ENCODE measurements around the gene AGBL5. TPM values are rescaled to one million over a fixed set of nuclear protein-coding genes. Genes with fewer than 3 reads are reported as not detected.
A peak's percentile ranks its signal among the peaks of the same experiment; 100 is the strongest.
"Not testable (repeated sequence)": the region's sequence is repeated elsewhere in the genome, so short reads cannot be mapped to it uniquely, and the experiment has no call there.

The AGBL5 gene
- polyA plus RNA-seq, 3 donors from 2014 or later = 7.7 to 10.2 (median 8.9) TPM

DNA sequence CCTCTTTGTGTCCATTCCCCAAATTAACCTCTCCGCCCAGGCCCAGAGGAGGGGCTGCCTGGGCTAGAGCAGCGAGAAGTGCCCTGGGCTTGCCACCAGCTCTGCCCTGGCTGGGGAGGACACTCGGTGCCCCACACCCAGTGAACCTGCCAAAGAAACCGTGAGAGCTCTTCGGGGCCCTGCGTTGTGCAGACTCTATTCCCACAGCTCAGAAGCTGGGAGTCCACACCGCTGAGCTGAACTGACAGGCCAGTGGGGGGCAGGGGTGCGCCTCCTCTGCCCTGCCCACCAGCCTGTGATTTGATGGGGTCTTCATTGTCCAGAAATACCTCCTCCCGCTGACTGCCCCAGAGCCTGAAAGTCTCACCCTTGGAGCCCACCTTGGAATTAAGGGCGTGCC, 48.6 kb downstream of the AGBL5 start:
- peaks cover 7 to 15% of the 10 kb centered on the region in 2 donors for H3K4me1 Mint-ChIP-seq
- DNase-seq = no peak
- H3K36me3 Mint-ChIP-seq = no peaks in the 10 kb centered on the region
- H3K4me3 Mint-ChIP-seq = no peak overlapping the region
- no peak overlapping the region for H3K27ac Mint-ChIP-seq
- peaks cover 0 to 4% (median 4%) of the 10 kb centered on the region in 3 donors for H3K27me3 Mint-ChIP-seq (ENCODE audit: low read depth in 3 of 3)
- no peaks in the 10 kb centered on the region for H3K9me3 Mint-ChIP-seq

DNA sequence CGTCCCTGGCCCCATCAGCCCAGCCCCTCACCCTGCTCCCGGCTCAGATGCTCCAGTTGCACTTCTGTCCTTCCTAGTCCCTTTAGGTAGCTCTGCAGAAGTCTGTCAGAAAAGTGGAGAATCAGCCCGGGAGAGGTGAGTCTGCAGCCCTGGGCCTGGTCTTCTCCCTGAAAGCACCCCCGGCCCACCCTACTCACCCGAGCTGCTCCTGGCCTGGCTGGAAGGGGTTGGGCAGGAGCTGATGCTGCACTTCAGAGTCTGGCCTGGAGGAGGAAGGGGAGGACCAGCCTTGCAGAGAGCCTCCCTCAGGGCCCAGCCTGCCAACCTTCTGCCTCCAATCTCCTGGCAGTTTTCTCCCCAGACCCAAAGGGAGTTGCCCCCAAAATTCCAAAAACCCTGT, 50.9 kb downstream of the AGBL5 start:
- Mint-ChIP-seq H3K36me3 (no peaks in the 10 kb centered on the region), H3K27me3 (ENCODE audit: low read depth in 3 of 3) (peaks cover 0 to 6% (median 4%) of the 10 kb centered on the region in 3 donors), H3K9me3 (no peaks in the 10 kb centered on the region), H3K4me3 (no peak overlapping the region), H3K27ac (no peak overlapping the region), H3K4me1 (no peaks in the 10 kb centered on the region)
- no peak for DNase-seq

DNA sequence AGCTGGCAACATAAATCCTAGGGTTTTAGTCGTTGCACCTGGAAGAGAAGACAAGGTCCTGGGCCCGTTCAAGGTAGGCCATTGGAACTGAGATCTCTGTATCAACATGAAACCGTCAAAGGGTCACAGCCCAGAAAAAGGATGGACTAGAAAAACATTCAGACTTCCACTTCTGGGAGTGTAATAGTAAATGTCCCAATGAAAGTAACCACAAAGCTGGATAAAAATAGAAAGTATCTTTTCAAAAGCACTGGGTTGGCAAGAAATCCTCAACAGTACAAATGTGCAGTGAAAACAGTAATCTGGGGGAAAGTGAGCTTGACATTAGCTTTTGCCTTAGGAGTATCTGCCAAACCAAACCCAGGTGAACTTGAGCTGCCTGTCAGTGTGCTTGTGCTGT, 54.5 kb downstream of the AGBL5 start:
- Mint-ChIP-seq H3K27ac (no peak overlapping the region), H3K27me3 (ENCODE audit: low read depth in 3 of 3) (peaks cover 4 to 6% (median 6%) of the 10 kb centered on the region in 3 donors), H3K36me3 (no peaks in the 10 kb centered on the region), H3K9me3 (no peaks in the 10 kb centered on the region), H3K4me1 (no peaks in the 10 kb centered on the region), H3K4me3 (no peak overlapping the region)
- DNase-seq = no peak

DNA sequence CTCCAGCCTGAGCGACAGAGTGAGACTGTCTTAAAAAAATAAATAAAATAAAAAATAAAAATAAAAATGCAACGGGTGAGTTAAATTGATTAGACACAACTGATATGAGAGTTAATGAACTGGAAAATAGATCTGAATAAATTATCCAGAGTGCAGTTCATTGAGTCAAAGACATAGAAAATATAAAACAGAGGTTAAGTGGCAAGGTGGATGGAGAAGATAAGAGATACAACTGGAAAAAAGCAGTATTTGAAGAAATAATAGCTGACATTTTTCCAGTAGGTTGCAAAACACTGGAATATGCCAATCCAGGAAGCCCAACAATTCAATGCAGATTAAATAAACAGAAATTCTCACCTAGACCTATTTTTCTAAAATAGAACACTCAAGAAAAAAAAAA, 56.8 kb downstream of the AGBL5 start:
- Mint-ChIP-seq H3K27me3 (ENCODE audit: low read depth in 3 of 3) (peaks cover 2 to 9% (median 2%) of the 10 kb centered on the region in 3 donors), H3K27ac (no peak overlapping the region), H3K36me3 (no peaks in the 10 kb centered on the region), H3K4me1 (no peaks in the 10 kb centered on the region), H3K9me3 (no peaks in the 10 kb centered on the region), H3K4me3 (no peak overlapping the region)
- DNase-seq = no peak

DNA sequence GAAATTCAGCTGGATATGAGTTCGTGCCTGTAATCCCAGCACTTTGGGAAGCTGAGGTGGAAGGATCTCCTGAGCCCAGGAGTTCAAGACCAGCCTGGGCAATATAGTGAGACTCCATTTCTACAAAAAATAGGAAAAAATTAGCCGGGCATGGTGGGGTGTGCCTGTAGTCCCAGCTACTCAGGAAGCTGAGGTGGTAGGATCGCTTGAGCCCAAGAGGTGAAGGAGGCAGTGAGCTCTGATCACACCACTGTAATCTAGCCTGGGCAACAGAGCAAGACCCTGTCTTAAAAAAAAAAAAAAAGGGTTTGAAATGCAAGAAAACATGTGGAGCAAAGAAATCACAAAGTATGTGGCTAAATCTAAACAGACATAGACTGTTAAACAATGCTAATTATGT, 57.6 kb downstream of the AGBL5 start:
- no peak overlapping the region for H3K27ac Mint-ChIP-seq

DNA sequence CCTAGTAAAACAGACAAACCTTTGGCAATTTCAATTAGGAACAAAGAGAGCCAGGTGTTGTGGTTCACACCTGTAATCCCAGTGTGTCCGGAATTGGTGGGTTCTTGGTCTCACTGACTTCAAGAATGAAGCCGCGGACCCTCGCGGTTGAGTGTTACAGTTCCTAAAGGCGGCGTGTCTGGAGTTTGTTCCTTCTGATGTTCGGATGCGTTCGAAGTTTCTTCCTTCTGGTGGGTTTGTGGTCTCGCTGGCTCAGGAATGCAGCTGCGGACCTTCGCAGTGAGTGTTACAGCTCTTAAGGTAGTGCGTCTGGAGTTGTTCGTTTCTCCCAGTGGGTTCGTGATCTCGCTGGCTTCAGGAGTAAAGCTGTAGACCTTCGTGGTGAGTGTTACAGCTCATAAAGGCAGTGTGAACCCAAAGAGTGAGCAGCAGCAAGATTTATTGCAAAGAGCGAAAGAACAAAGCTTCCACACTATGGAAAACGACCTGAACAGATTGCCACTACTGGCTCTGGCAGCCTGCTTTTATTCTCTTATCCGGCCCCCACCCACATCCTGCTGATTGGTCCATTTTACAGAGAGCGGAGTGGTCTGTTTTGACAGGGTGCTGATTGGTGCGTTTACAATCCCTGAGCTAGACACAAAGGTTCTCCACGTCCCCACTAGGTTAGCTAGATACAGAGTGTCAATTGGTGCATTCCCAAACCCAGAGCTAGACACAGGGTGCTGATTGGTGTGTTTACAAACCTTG, 59.3 kb downstream of the AGBL5 start:
- not testable (repeated sequence) for H3K4me1 Mint-ChIP-seq; H3K9me3 Mint-ChIP-seq; DNase-seq; H3K4me3 Mint-ChIP-seq; H3K27me3 Mint-ChIP-seq (ENCODE audit: low read depth in 3 of 3); H3K27ac Mint-ChIP-seq; H3K36me3 Mint-ChIP-seq

More for the DNA sequence above, 57.6 kb downstream of the AGBL5 start:
- DNase-seq = no peak
- H3K27me3 Mint-ChIP-seq (ENCODE audit: low read depth in 3 of 3) = peaks cover 0 to 9% (median 2%) of the 10 kb centered on the region in 3 donors
- H3K4me1 Mint-ChIP-seq = no peaks in the 10 kb centered on the region
- no peaks in the 10 kb centered on the region for H3K9me3 Mint-ChIP-seq
- no peak overlapping the region for H3K4me3 Mint-ChIP-seq
- H3K36me3 Mint-ChIP-seq = no peaks in the 10 kb centered on the region

DNA sequence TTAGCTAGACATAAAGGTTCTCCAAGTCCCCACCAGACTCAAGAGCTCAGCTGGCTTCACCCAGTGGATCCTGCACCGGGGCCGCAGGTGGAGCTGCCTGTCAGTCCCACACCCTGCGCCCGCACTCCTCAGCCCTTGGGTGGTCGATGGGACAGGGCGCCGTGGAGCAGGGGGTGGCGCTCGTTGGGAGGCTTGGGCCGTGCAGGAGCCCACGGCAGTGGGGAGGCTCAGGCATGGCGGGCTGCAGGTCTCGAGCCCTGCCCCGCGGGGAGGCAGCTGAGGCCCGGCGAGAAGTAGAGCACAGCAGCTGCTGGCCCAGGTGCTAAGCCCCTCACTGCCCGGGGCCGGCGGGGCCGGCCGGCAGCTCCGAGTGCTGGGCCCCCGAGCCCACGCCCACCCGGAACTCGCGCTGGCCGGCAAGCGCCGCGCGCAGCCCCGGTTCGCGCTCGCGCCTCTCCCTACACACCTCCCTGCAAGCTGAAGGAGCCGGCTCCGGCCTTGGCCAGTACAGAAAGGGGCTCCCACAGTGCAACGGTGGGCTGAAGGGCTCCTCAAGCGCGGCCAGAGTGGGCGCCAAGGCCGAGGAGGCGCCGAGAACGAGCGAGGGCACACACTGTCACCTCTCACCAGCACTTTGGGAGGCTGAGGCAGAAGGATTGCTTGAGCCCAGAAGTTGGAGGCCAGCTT, 60.1 kb downstream of the AGBL5 start:
- not testable (repeated sequence) for H3K4me1 Mint-ChIP-seq, DNase-seq, H3K36me3 Mint-ChIP-seq

DNA sequence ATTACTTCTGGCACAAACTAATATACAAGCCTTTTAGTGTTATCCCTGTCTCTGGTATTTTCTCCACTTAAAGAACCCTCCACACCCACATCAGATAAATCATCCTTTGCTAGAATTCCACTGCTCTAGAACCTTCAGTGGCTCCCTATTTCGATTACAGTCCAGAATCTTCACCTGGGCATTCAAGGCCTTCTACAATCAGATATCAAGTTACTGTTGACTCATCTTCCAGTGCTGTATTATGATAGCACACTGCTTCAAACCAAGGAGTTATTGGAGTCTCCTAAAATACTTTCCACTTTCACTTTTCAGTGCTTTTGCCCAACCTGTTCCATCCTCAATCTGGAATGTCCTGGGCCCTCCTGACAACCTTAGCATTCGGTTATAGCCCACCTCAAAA, 64.1 kb downstream of the AGBL5 start:
- no peak for DNase-seq
- Mint-ChIP-seq H3K27me3 (ENCODE audit: low read depth in 3 of 3) (peaks cover 4 to 16% (median 8%) of the 10 kb centered on the region in 3 donors), H3K9me3 (no peaks in the 10 kb centered on the region), H3K27ac (no peak overlapping the region), H3K4me1 (peaks cover 5% of the 10 kb centered on the region in 2 donors), H3K36me3 (peaks cover 0 to 3% (median 0%) of the 10 kb centered on the region in 3 donors), H3K4me3 (no peak overlapping the region)

More for the DNA sequence above, 60.1 kb downstream of the AGBL5 start:
- H3K9me3 Mint-ChIP-seq; H3K27me3 Mint-ChIP-seq (ENCODE audit: low read depth in 3 of 3); H3K4me3 Mint-ChIP-seq; H3K27ac Mint-ChIP-seq: not testable (repeated sequence)

DNA sequence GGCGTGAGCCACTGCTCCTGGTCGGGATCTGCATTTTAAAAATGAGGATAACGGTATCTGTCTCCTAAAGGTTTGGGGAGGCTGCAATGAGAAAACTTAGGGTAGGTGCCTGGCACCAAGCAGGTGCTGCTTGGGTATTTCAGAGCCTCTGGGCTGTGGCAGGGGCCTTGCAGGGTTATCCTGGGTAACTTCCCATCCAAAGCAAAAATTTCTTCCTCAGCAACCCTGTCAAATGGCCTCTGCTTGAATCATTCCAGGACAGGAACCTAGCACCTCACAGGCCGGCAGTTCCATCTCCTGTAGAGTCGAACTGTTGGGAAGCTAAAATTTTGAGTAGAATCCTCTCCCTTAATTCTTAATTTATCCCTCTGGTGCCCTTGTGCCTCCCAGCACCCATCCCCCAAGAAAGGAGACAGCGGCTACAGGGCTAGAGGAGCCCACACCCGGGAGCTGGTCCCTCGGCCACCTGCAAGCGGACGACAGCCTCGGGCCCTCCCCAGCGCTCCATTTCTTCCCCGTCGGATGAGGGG, 66.6 kb downstream of the AGBL5 start:
- Mint-ChIP-seq H3K9me3 (no peaks in the 10 kb centered on the region), H3K36me3 (peaks cover 0 to 3% (median 0%) of the 10 kb centered on the region in 3 donors), H3K4me1 (peaks cover 13 to 18% of the 10 kb centered on the region in 2 donors), H3K4me3 (no peak overlapping the region), H3K27ac (no peak overlapping the region), H3K27me3 (ENCODE audit: low read depth in 3 of 3) (peaks cover 5 to 18% (median 9%) of the 10 kb centered on the region in 3 donors)
- no peak for DNase-seq

DNA sequence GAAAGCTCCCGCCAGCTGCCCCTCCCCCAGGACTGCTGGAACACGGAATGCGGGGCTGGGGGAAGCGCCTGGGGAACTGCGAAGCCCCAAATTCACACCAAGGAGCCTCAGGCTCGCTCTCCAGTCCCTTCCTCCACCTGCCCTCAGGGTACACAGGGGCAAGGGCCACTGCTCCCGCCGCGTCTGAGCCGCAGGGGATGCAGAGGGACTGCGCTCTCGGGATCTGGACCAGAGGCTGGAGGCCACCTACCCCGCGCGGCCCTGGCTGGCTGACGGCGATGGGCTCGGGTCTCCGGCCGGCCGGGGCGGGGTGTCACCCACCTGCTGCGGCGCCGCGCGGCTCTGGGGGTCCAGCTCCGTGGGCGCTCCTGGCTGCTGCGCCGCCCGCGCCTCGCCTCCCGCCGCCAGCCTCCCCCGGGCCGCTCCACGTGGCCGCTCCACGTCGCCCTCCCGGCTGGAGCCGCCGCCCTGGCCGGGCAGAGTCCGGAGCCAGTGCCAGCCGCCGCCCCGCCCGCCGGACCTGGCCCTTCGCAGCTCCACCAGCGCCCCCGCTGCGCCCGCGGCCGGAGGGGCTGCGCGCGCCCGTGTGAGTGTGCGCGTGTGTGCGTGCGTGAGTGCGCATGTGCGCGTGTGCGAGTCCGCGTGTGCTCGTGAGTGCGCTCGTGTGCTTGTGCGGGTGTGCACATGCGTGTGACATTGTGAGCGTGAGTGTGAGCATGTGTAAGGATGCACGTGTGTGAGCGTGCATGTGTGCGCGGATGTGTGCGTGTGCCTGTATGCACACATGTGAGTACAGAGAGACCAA, 67.3 kb downstream of the AGBL5 start, which contains the start of gene CGREF1:
Gene CGREF1, minus strand, starts transcription at position 604 of the 805 bp plus-strand sequence. CDS start 14,762 bp downstream, outside the sequence.
- DNase-seq = no peak
- H3K9me3 Mint-ChIP-seq = no peaks in the 10 kb centered on the region
- peaks cover 5 to 19% (median 10%) of the 10 kb centered on the region in 3 donors for H3K27me3 Mint-ChIP-seq (ENCODE audit: low read depth in 3 of 3)
- peaks cover 17 to 22% of the 10 kb centered on the region in 2 donors for H3K4me1 Mint-ChIP-seq
- H3K36me3 Mint-ChIP-seq = peaks cover 0 to 3% (median 0%) of the 10 kb centered on the region in 3 donors
- H3K4me3 Mint-ChIP-seq = peak within 1 kb of the TSS; percentile 46 to 79 (median 66)
- no peak within 1 kb of the TSS for H3K27ac Mint-ChIP-seq

DNA sequence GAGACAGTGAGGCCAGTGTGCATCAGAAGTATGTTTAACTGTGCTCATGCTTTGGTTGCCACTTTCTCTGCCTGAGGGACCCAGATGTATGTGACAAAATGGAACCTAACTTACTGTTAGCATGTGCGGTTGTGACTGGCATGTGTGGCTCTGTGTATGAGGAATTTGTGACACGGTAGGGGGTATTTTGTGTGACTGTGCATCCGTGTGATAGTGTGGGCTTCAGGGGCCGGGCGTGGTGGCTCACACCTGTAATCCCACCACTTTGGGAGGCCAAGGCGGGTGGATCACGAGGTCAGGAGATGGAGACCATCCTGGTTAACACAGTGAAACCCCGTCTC, 67.8 kb downstream of the AGBL5 start:
- Mint-ChIP-seq H3K27me3 (ENCODE audit: low read depth in 3 of 3) (peaks cover 5 to 21% (median 14%) of the 10 kb centered on the region in 3 donors), H3K4me1 (peaks cover 21 to 22% of the 10 kb centered on the region in 2 donors), H3K4me3 (peak overlapping the region; percentile 38 to 79 (median 66))
- not testable (repeated sequence) for H3K9me3 Mint-ChIP-seq, H3K36me3 Mint-ChIP-seq, H3K27ac Mint-ChIP-seq, DNase-seq
